ENCODE measurements around the gene CFAP206. TPM values are rescaled to one million over a fixed set of nuclear protein-coding genes. Genes with fewer than 3 reads are reported as not detected.

CFAP206 gene
- polyA plus RNA-seq, 1 donor from 2014 or later = 6.6 TPM

- Histone ChIP-seq H3K9me2 (ENCODE audit: insufficient read depth, low read length) (no peaks in the 10 kb centered on the region), H3K79me2 (replicated peaks; ENCODE audit: insufficient read depth, low read length) (no peaks in the 10 kb centered on the region), H3K4me3 (ENCODE audit: low read length) (no peak overlapping the region), H3K27ac (ENCODE audit: low read length) (no peak overlapping the region), H3F3A (ENCODE audit: insufficient read depth, low read length, poor library complexity, severe bottlenecking) (no peaks in the 10 kb centered on the region), H4K20me1 (ENCODE audit: insufficient read depth) (no peaks in the 10 kb centered on the region), H3K9me3 (ENCODE audit: low read length) (no peaks in the 10 kb centered on the region), H3K36me3 (ENCODE audit: insufficient read depth, low read length) (no peaks in the 10 kb centered on the region), H2AFZ (ENCODE audit: low read depth, low read length) (no peak overlapping the region), H3K27me3 (ENCODE audit: insufficient read depth, low read depth, low read length) (no peaks in the 10 kb centered on the region), H3K9ac (ENCODE audit: low read length) (no peak overlapping the region), H3K4me2 (ENCODE audit: low read length) (no peak overlapping the region)
- TF ChIP-seq, protein P1, sequence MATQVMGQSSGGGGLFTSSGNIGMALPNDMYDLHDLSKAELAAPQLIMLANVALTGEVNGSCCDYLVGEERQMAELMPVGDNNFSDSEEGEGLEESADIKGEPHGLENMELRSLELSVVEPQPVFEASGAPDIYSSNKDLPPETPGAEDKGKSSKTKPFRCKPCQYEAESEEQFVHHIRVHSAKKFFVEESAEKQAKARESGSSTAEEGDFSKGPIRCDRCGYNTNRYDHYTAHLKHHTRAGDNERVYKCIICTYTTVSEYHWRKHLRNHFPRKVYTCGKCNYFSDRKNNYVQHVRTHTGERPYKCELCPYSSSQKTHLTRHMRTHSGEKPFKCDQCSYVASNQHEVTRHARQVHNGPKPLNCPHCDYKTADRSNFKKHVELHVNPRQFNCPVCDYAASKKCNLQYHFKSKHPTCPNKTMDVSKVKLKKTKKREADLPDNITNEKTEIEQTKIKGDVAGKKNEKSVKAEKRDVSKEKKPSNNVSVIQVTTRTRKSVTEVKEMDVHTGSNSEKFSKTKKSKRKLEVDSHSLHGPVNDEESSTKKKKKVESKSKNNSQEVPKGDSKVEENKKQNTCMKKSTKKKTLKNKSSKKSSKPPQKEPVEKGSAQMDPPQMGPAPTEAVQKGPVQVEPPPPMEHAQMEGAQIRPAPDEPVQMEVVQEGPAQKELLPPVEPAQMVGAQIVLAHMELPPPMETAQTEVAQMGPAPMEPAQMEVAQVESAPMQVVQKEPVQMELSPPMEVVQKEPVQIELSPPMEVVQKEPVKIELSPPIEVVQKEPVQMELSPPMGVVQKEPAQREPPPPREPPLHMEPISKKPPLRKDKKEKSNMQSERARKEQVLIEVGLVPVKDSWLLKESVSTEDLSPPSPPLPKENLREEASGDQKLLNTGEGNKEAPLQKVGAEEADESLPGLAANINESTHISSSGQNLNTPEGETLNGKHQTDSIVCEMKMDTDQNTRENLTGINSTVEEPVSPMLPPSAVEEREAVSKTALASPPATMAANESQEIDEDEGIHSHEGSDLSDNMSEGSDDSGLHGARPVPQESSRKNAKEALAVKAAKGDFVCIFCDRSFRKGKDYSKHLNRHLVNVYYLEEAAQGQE (IDR thresholded peaks at IDR 0.05; ENCODE audit: borderline replicate concordance) = no peak
- TF ChIP-seq SMC3 (conservative IDR thresholded peaks at IDR 0.05; ENCODE audit: poor library complexity) (no peak), EP300 (conservative IDR thresholded peaks at IDR 0.05; ENCODE audit: poor library complexity, severe bottlenecking) (no peak), RAD21 (conservative IDR thresholded peaks at IDR 0.05) (no peak), TAF1 (IDR thresholded peaks at IDR 0.05; ENCODE audit: low read depth) (no peak), EZH2 (IDR thresholded peaks at IDR 0.05; ENCODE audit: borderline replicate concordance, insufficient read depth, low read length, poor library complexity, severe bottlenecking) (no peak), POLR2AphosphoS5 (IDR thresholded peaks at IDR 0.05) (no peak), MXI1 (conservative IDR thresholded peaks at IDR 0.05; ENCODE audit: poor library complexity, severe bottlenecking) (no peak)
- TF ChIP-seq, protein P2, sequence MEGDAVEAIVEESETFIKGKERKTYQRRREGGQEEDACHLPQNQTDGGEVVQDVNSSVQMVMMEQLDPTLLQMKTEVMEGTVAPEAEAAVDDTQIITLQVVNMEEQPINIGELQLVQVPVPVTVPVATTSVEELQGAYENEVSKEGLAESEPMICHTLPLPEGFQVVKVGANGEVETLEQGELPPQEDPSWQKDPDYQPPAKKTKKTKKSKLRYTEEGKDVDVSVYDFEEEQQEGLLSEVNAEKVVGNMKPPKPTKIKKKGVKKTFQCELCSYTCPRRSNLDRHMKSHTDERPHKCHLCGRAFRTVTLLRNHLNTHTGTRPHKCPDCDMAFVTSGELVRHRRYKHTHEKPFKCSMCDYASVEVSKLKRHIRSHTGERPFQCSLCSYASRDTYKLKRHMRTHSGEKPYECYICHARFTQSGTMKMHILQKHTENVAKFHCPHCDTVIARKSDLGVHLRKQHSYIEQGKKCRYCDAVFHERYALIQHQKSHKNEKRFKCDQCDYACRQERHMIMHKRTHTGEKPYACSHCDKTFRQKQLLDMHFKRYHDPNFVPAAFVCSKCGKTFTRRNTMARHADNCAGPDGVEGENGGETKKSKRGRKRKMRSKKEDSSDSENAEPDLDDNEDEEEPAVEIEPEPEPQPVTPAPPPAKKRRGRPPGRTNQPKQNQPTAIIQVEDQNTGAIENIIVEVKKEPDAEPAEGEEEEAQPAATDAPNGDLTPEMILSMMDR (IDR thresholded peaks at IDR 0.05; ENCODE audit: poor library complexity, severe bottlenecking) = no peak
Observed at GRCh38 chr6:87378947-87379346, 28.8 kb upstream of the CFAP206 start.

- H3K36me3 ChIP-seq (ENCODE audit: insufficient read depth, low read length) = no peaks in the 10 kb centered on the region
- H3K9me3 ChIP-seq (ENCODE audit: low read length) = no peaks in the 10 kb centered on the region
- H3K4me2 ChIP-seq (ENCODE audit: low read length) = no peak overlapping the region
- no peaks in the 10 kb centered on the region for H3K27me3 ChIP-seq (ENCODE audit: insufficient read depth, low read depth, low read length)
- H3K9ac ChIP-seq (ENCODE audit: low read length) = no peak overlapping the region
- TF ChIP-seq MXI1 (conservative IDR thresholded peaks at IDR 0.05; ENCODE audit: poor library complexity, severe bottlenecking) (no peak), RAD21 (conservative IDR thresholded peaks at IDR 0.05) (no peak), SMC3 (conservative IDR thresholded peaks at IDR 0.05; ENCODE audit: poor library complexity) (no peak), POLR2AphosphoS5 (IDR thresholded peaks at IDR 0.05) (no peak)
- no peak overlapping the region for H3K27ac ChIP-seq (ENCODE audit: low read length)
- H4K20me1 ChIP-seq (ENCODE audit: insufficient read depth) = no peaks in the 10 kb centered on the region
- no peak overlapping the region for H2AFZ ChIP-seq (ENCODE audit: low read depth, low read length)
- H3F3A ChIP-seq (ENCODE audit: insufficient read depth, low read length, poor library complexity, severe bottlenecking) = no peaks in the 10 kb centered on the region
- H3K4me3 ChIP-seq (ENCODE audit: low read length) = no peak overlapping the region
- H3K79me2 ChIP-seq (replicated peaks; ENCODE audit: insufficient read depth, low read length) = no peaks in the 10 kb centered on the region
- H3K9me2 ChIP-seq (ENCODE audit: insufficient read depth, low read length) = no peaks in the 10 kb centered on the region
Observed at GRCh38 chr6:87382861-87383260, 24.9 kb upstream of the CFAP206 start.

Measured in neural cell (in vitro differentiated cells).